LNCAP (cell line): ENCODE measurements around the gene KLC3.

Source experiments
- TF ChIP-seq, protein P1 (sequence below): fragments of 450-650 bp; IDR thresholded peaks from 2 replicates; pipeline ENCODE4 v1.5.1; 2017; ENCODE audit warnings: mild to moderate bottlenecking

KLC3 gene

DNA sequence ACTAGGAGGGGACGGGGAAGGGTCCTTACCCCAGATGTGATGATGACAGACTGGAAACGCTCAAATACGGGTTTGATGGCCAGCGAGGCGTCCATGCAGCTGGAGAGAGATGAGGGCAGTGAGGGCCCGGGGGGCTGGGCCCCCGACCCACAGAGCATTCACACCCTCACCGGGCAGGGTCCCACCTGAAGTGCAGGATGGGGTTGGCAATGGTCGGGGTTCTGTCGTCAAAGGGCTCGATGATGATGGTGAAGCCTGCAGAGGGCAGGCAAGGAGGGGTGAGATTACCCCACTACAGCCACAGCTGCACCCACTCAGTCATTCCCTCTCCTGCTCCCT, 16.9 kb downstream of the KLC3 start:
- TF ChIP-seq, protein P1, sequence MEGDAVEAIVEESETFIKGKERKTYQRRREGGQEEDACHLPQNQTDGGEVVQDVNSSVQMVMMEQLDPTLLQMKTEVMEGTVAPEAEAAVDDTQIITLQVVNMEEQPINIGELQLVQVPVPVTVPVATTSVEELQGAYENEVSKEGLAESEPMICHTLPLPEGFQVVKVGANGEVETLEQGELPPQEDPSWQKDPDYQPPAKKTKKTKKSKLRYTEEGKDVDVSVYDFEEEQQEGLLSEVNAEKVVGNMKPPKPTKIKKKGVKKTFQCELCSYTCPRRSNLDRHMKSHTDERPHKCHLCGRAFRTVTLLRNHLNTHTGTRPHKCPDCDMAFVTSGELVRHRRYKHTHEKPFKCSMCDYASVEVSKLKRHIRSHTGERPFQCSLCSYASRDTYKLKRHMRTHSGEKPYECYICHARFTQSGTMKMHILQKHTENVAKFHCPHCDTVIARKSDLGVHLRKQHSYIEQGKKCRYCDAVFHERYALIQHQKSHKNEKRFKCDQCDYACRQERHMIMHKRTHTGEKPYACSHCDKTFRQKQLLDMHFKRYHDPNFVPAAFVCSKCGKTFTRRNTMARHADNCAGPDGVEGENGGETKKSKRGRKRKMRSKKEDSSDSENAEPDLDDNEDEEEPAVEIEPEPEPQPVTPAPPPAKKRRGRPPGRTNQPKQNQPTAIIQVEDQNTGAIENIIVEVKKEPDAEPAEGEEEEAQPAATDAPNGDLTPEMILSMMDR = no peak

DNA sequence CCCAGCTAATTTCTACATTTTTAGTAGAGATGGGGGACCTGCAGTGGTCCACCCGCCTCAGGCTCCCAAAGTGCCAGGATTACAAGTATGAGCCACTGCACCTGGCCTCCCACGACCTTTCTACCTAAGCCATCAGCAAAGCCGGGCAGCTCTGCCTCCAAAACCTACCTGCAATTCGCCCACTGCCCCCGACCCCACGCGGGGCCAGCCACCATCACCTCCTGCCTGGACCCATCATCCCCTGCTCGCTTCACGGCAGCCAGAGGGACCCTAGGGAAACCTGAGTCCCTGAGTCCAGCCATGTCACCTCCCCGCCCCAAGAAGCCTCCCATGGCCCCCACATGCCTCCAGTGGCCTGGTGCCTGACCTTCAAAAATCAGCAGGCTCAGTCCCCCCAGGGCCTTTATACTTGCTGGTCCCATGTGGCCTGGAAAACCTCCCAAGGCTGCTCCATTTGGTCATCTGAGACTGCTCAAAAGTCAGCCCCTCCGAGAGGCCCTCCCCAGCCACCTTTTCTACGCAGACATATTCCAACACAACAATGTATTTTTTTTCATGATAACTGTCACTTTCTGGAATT, 17.8 kb downstream of the KLC3 start:
- TF ChIP-seq, protein P1 = no peak

DNA sequence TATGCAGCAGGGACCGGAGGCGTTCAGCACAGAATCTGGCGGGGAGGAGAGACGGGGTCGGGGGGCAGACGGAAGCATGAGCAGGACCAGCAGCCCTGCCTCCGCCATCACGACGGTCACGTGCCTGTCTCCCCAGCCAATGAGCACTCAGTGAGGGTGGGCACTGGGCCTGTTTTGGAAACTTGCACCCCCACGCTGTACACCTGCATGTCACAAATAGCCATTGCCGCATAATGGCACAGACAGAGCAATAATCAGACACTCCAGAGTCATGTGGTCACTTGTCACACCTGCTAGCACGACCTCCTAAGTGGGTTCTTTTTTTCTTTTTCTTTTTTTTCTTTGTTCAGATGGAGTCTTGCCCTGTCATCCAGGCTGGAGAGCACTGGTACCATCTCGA, 21.1 kb downstream of the KLC3 start:
- TF ChIP-seq, protein P1 = no peak

DNA sequence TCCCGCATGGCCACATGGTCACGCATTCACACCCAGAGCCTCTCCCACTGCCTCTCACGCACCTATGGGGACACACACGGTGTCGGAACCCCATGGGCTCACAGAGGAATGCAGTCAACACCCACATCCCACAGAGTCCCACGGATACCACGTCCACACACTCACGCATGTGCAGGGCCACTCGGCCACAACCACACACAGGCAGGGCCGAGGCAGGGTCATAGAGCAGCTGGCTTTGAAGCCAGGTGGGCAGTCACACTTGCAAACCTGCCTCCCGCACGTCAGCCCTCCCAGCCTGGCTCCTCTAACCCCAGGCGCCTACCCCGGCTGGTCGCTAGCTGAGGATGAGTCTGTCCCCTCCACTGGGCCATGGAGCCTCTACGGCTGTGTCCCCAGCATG, 21.7 kb downstream of the KLC3 start:
- TF ChIP-seq, protein P1 = no peak

DNA sequence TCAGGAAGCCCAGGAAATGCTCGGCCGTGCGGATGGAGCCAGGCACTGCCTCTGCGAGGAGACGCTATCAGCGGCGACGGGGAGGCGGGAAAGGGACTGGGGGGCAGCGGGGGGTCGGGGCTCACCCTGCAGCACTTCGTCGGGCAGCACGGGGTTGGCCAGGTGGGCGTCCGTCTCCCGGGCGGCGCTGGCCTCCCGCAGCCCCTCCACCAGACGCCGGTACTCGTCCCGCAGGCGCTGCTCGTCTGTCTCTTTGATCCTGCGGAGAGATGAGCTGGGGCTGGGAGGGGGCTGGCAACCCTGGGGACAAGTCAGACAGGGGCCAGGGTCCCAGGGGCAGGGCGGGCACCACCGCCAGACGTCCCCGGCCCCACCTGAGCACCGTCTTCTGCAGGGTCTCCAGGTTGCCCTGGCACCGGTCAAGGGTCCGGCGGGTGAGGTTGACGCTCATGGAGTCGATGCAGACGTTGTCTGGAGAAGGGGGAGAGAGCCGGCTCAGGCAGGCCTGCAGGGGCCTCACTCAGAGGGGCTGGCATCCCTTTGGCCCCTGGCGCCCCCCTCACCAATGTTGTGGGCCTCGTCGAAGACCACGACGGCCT, 23.4 kb downstream of the KLC3 start:
- TF ChIP-seq, protein P1 = no peak

DNA sequence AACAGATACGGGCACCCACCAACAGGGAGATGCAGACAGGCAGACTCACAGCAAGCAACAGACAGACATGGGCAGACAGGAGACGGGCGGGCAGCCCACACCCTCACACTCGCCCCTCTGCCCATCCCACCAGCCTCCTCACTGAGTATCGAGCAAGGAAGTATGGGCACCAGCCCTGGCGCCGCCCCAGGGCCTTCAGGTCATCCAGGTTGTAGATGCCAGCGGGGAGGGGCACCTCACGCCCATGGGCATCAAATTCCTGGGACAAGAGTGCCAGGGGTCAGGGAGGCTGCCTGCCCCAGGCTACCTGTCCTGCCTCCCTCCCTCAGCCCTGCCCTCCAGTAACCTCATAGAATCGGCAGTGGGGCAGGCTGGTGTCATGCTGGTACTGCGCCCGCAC, 24.1 kb downstream of the KLC3 start:
- TF ChIP-seq, protein P1 = no peak

DNA sequence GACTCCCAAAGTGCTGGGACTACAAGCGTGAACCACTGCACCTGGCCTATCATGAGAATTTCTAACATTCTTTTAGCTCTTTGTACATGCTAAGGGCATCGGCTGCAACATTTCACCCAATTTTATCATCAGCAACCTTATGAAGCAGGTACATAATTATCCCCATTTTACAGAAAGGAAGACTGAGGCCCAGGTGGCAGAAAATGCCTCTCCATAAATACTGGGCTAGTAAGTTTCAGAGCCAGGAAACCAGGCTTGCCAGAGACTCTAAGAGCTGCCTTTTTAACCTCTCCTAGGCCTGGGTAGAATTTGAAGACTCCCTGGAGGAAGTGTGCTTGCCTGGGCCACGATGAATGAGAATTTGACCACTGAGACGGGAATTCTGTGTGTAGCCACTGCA, 27.6 kb downstream of the KLC3 start:
- TF ChIP-seq, protein P1 = no peak
